H1 (cell line): Measurements from ENCODE around the gene DOCK9. TPM values are rescaled to one million over a fixed set of nuclear protein-coding genes. Genes with fewer than 3 reads are reported as not detected.

Experiments used
- CTCF ChIA-PET: fragments of 300-600 bp; sonication (Branson Sonifier 250); formaldehyde crosslinking; loops from one replicate; lab custom pipeline; 2021; ENCODE audit not compliant: partially characterized antibody; lab: Charles Lee
- POLR2A ChIA-PET: fragments of 300-600 bp; sonication (Branson Sonifier 250); formaldehyde crosslinking; loops from one replicate; lab custom pipeline; 2021; ENCODE audit warnings: inconsistent platforms; ENCODE audit not compliant: partially characterized antibody; lab: Charles Lee
- DNase-seq, 2 experiments: peaks; one replicate each; pipeline versions ENCODE4 v3.0.0 to v3.0.0-alpha.2; 2010 to 2022; ENCODE audit warnings: low spot score in 2 of 2, low read depth in 1 of 2, mixed read lengths in 1 of 2
- FAIRE-seq: peaks from 2 replicates; lab custom pipeline; 2011; peaks lifted over from hg19 to GRCh38; lab: Jason Lieb, UNC
- H2AFZ ChIP-seq: 2 replicates; pipeline ENCODE4 v1.8.1; 2012; ENCODE audit warnings: low read length, inconsistent platforms
- H2AK5ac ChIP-seq: 2 replicates; pipeline ENCODE4 v1.6.1; 2013; ENCODE audit warnings: low read depth, low read length
- H2BK120ac ChIP-seq: replicated peaks from 2 replicates; pipeline ENCODE3; 2013; ENCODE audit warnings: low read depth, low read length, inconsistent platforms
- H2BK12ac ChIP-seq: 2 replicates; pipeline ENCODE4 v1.6.1; 2013; ENCODE audit warnings: low read depth, low read length
- H2BK15ac ChIP-seq: 2 replicates; pipeline ENCODE4 v1.6.1; 2013; ENCODE audit warnings: low read length
- H2BK20ac ChIP-seq: 2 replicates; pipeline ENCODE4 v1.6.1; 2013; ENCODE audit warnings: low read length
- H2BK5ac ChIP-seq: 2 replicates; pipeline ENCODE4 v1.6.1; 2013; ENCODE audit warnings: low read depth, low read length
- H3K14ac ChIP-seq: 2 replicates; pipeline ENCODE4 v1.6.1; 2013; ENCODE audit warnings: inconsistent platforms; ENCODE audit not compliant: insufficient read length
- H3K18ac ChIP-seq: 2 replicates; pipeline ENCODE4 v1.6.1; 2013; ENCODE audit warnings: low read length; ENCODE audit errors: extremely low read depth
- H3K23ac ChIP-seq: 2 replicates; pipeline ENCODE4 v1.6.1; 2013; ENCODE audit warnings: inconsistent platforms; ENCODE audit not compliant: insufficient read length
- H3K23me2 ChIP-seq: 2 replicates; pipeline ENCODE4 v1.6.1; 2013; ENCODE audit warnings: low read depth, low read length
- H3K27ac ChIP-seq: 2 replicates; pipeline ENCODE4 v1.6.1; 2011; ENCODE audit warnings: low read depth, low read length, inconsistent platforms
- H3K27me3 ChIP-seq, 4 experiments: replicated peaks in 1 of 4; 1 replicate in 1 of 4; 2 replicates in 3 of 4; pipeline versions ENCODE4 v1.6.1 to v1.8.1; 2011 to 2013; ENCODE audit warnings: low read length in 3 of 4, mild to moderate bottlenecking in 3 of 4, inconsistent platforms in 2 of 4, mixed read lengths in 2 of 4, moderate library complexity in 1 of 4; ENCODE audit not compliant: control insufficient read depth in 3 of 4, insufficient read depth in 3 of 4; ENCODE audit errors: extremely low read depth in 1 of 4
- H3K36me3 ChIP-seq, 4 experiments: 2 replicates each; pipeline versions ENCODE4 v1.6.1 to v1.8.1; 2011 to 2013; ENCODE audit warnings: mild to moderate bottlenecking in 4 of 4, low read length in 3 of 4, moderate library complexity in 2 of 4, control low read depth in 1 of 4, inconsistent platforms in 1 of 4; ENCODE audit not compliant: insufficient read depth in 4 of 4, control insufficient read depth in 2 of 4
- H3K4ac ChIP-seq: replicated peaks from 2 replicates; pipeline ENCODE3; 2013; ENCODE audit warnings: low read length, low read depth, mixed read lengths, inconsistent platforms; ENCODE audit not compliant: insufficient read length
- H3K4me1 ChIP-seq, 4 experiments: replicated peaks in 1 of 4; 1 replicate in 1 of 4; 2 replicates in 3 of 4; pipeline versions ENCODE4 v1.6.1 to v1.8.1; 2011 to 2013; ENCODE audit warnings: low read length in 3 of 4, inconsistent platforms in 2 of 4, mixed read lengths in 1 of 4; ENCODE audit not compliant: insufficient read depth in 4 of 4, control insufficient read depth in 3 of 4
- H3K4me2 ChIP-seq, 2 experiments: 2 replicates each; pipeline versions ENCODE4 v1.6.1 to v1.8.1; 2011 to 2013; ENCODE audit warnings: low read depth in 2 of 2, low read length in 2 of 2, control low read depth in 1 of 2, inconsistent platforms in 1 of 2, mild to moderate bottlenecking in 1 of 2; ENCODE audit not compliant: insufficient read depth in 1 of 2
- H3K4me3 ChIP-seq, 4 experiments: fragments of 200-600, 300-600 bp in 1 of 4; sonication (generic), shearing (Covaris generic), sonication (Bioruptor Twin) in 1 of 4; 2 replicates each; pipeline versions ENCODE4 v1.5.1 to v1.8.1; 2011 to 2016; ENCODE audit warnings: low read length in 4 of 4, low read depth in 3 of 4, control low read depth in 2 of 4, inconsistent platforms in 2 of 4, mild to moderate bottlenecking in 2 of 4, mixed read lengths in 1 of 4, moderate library complexity in 1 of 4; ENCODE audit not compliant: insufficient read depth in 2 of 4; ENCODE audit errors: extremely low read depth in 1 of 4
- H3K56ac ChIP-seq: replicated peaks from 2 replicates; pipeline ENCODE3; 2013; ENCODE audit warnings: low read depth, mild to moderate bottlenecking, mixed read lengths, low read length, inconsistent platforms; ENCODE audit not compliant: insufficient read length
- H3K79me1 ChIP-seq: 2 replicates; pipeline ENCODE4 v1.6.1; 2013; ENCODE audit warnings: low read depth, low read length, control low read depth
- H3K79me2 ChIP-seq, 2 experiments: 2 replicates each; pipeline versions ENCODE4 v1.6.1 to v1.8.1; 2012 to 2013; ENCODE audit warnings: low read length in 2 of 2, mild to moderate bottlenecking in 2 of 2, inconsistent platforms in 1 of 2; ENCODE audit not compliant: insufficient read depth in 2 of 2, control insufficient read depth in 1 of 2
- H3K9ac ChIP-seq, 4 experiments: replicated peaks in 1 of 4; 1 replicate in 1 of 4; 2 replicates in 3 of 4; pipeline versions ENCODE4 v1.6.1 to v1.8.1; 2011 to 2013; ENCODE audit warnings: low read depth in 3 of 4, low read length in 3 of 4, control low read depth in 2 of 4, mild to moderate bottlenecking in 2 of 4, moderate library complexity in 2 of 4, inconsistent platforms in 1 of 4; ENCODE audit errors: extremely low read depth in 1 of 4
- H3K9me3 ChIP-seq, 2 experiments: 2 replicates each; pipeline versions ENCODE4 v1.6.1 to v1.8.1; 2012 to 2013; ENCODE audit warnings: mild to moderate bottlenecking in 2 of 2, moderate library complexity in 2 of 2, control low read depth in 1 of 2, inconsistent platforms in 1 of 2, low read depth in 1 of 2, low read length in 1 of 2, mixed read lengths in 1 of 2; ENCODE audit not compliant: insufficient read depth in 2 of 2
- H4K20me1 ChIP-seq, 2 experiments: replicated peaks in 1 of 2; 2 replicates each; pipeline versions ENCODE3 to v1.8.1; 2011 to 2013; ENCODE audit warnings: inconsistent platforms in 2 of 2, low read length in 2 of 2, mild to moderate bottlenecking in 1 of 2; ENCODE audit not compliant: insufficient read depth in 2 of 2, control insufficient read depth in 1 of 2
- H4K5ac ChIP-seq: 2 replicates; pipeline ENCODE4 v1.6.1; 2013; ENCODE audit warnings: low read length, low read depth, mixed read lengths, inconsistent platforms; ENCODE audit not compliant: insufficient read length
- H4K8ac ChIP-seq: 2 replicates; pipeline ENCODE4 v1.8.0; 2013; ENCODE audit warnings: mild to moderate bottlenecking, moderate library complexity, low read length, inconsistent platforms; ENCODE audit not compliant: insufficient read depth; ENCODE audit errors: extremely low read depth
- H4K91ac ChIP-seq: replicated peaks from 2 replicates; pipeline ENCODE3; 2013; ENCODE audit warnings: low read length, mixed read lengths, inconsistent platforms; ENCODE audit not compliant: insufficient read length
- BRCA1 ChIP-seq: IDR thresholded peaks from 2 replicates; pipeline ENCODE4 v1.6.1; 2012; ENCODE audit warnings: low read depth, low read length, improper control_type of control experiment
- CEBPB ChIP-seq: IDR thresholded peaks from 2 replicates; pipeline ENCODE4 v1.6.1; 2012; ENCODE audit warnings: low read depth, low read length
- WGBS, 2 experiments: shearing (Covaris generic) in 1 of 2; methylation state at CpG; one replicate each; pipeline versions ENCODE4 v1.1.6 to v1.1.7; 2013 to 2015; ENCODE audit warnings: low lambda C conversion rate in 2 of 2, mixed read lengths in 2 of 2, inconsistent platforms in 1 of 2, low coverage in 1 of 2, missing lambda C conversion rate in 1 of 2; ENCODE audit not compliant: insufficient replicate concordance in 2 of 2, insufficient coverage in 1 of 2, insufficient read length in 1 of 2; ENCODE audit errors: extremely low coverage in 1 of 2, missing lambda C conversion rate in 1 of 2; 5-methylcytosine and 5-hydroxymethylcytosine counted together
- polyA plus RNA-seq, 7 experiments: library from polyadenylated mRNA; depleted of rRNA in 3 of 7; stranded (reverse) in 5 of 7; unstranded in 2 of 7; fragments of >200 nt in 5 of 7; fragments of 200-250 nt in 2 of 7; gene quantifications; 1 replicate in 5 of 7; 2 replicates in 1 of 7; 4 replicates in 1 of 7; pipeline versions ENCODE4 v1.2.1 to v1.2.3, GENCODE V29; 2011 to 2013; ENCODE audit warnings: missing spikeins in 2 of 7, mixed read lengths in 2 of 7
- total RNA-seq: library from RNA; stranded (reverse); fragmentation: NEBNext Ultra II Directional; extraction: Animal tissue kit (Norgen Biotek cat#: 25700); gene quantifications from 2 replicates; pipeline ENCODE4 v1.2.1, GENCODE V29; 2021

Gene DOCK9
- total and polyA plus RNA-seq, 2 of the 8 experiments (the other 6 are each of a cell fraction or from before 2014, with no cell fraction given) = 21.6 to 31.5 TPM

DNA sequence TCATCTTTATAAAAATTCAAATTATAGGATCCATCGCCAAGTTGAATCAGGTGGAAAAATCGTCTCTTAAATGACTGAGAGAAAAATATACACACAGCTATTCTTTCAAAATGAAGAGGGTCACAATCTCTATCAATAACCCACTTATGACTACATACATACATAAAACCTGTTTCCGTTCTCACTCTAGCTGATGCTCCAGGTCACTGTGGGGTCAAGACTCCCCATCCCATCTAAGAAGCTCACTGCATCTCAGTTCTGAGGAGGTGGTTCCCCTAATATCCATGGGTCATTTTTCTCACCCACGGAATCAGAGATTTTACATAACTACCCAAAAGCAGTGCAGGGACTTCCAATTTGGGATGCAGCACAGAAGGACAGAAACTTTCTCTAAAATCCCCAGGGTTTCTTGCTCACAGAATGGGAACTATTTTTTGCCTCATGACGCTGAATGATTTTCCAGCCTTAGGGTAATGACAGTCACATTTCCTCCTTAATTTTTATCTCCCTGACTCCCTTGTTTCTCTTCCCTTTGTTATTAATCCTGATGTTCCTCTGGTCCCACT, 56.8 kb downstream of the DOCK9 start:
- no peak overlapping the region for H3K18ac ChIP-seq
- H3K4me1 ChIP-seq = peaks cover 0 to 5% (median 2%) of the 10 kb centered on the region in 4 experiments; a peak in 3 of 7 replicates
- H2BK20ac ChIP-seq = no peak overlapping the region
- no peak overlapping the region for H2AK5ac ChIP-seq
- no peaks in the 10 kb centered on the region for H3K36me3 ChIP-seq
- no peaks in the 10 kb centered on the region for H3K27me3 ChIP-seq
- no peak overlapping the region for H4K8ac ChIP-seq
- no peak overlapping the region for H3K4me3 ChIP-seq
- H2BK15ac ChIP-seq = no peak overlapping the region
- no peaks in the 10 kb centered on the region for H3K79me2 ChIP-seq
- H2AFZ ChIP-seq = no peak overlapping the region
- ChIA-PET POLR2A (interaction anchor here (0.9 kb wide), 1 partner anchor 17 kb away, joined by 3 read pairs; no protein-coding TSS in a partner anchor), CTCF (interaction anchor here (0.5 to 2.2 kb wide), 4 partner anchors 26 to 108 kb away, joined by 3 to 6 read pairs (median 6); no protein-coding TSS in a partner anchor)
- no peak overlapping the region for H2BK120ac ChIP-seq
- no peak overlapping the region for H4K5ac ChIP-seq
- no peak overlapping the region for H4K91ac ChIP-seq
- no peak overlapping the region for H3K14ac ChIP-seq
- DNase-seq (no peak), FAIRE-seq (no peak)
- no peaks in the 10 kb centered on the region for H3K79me1 ChIP-seq
- no peak overlapping the region for H3K23ac ChIP-seq
- TF ChIP-seq CEBPB (no peak), BRCA1 (no peak)
- H2BK5ac ChIP-seq = no peak overlapping the region
- no peak overlapping the region for H3K9ac ChIP-seq
- no peak overlapping the region for H3K4ac ChIP-seq
- no peak overlapping the region for H3K56ac ChIP-seq
- no peaks in the 10 kb centered on the region for H3K23me2 ChIP-seq
- no peaks in the 10 kb centered on the region for H4K20me1 ChIP-seq
- WGBS, 2 experiments = 90% methylated on average over 5 of the region's 5 CpGs; no CpG with 5 or more reads in 1 of the 2 experiments
- no peak overlapping the region for H2BK12ac ChIP-seq
- H3K4me2 ChIP-seq = no peak overlapping the region
- H3K9me3 ChIP-seq = no peaks in the 10 kb centered on the region
- H3K27ac ChIP-seq = no peak overlapping the region
